Prostate gland (tissue), 2 donors: ENCODE results near the gene CHERP. TPM values are rescaled to one million over a fixed set of nuclear protein-coding genes. Genes with fewer than 3 reads are reported as not detected.

ENCODE experiments used
- DNase-seq: peaks from one replicate; pipeline ENCODE4 v3.0.0-alpha.2; 2019; ENCODE audit warnings: low spot score
- H3K27ac ChIP-seq, 2 donors: fragments of 200-600 bp; sonication (generic); 2 replicates each; pipeline ENCODE4 v1.5.1; 2017 to 2019
- H3K27me3 ChIP-seq: fragments of 200-600 bp; sonication (generic); replicated peaks from 2 replicates; pipeline ENCODE4 v1.5.1; 2019; ENCODE audit not compliant: insufficient read depth
- H3K36me3 ChIP-seq, 2 donors: fragments of 200-600 bp; sonication (generic); 1 replicate in 1 of 2; 2 replicates in 1 of 2; pipeline versions ENCODE4 v1.5.1 to v1.8.1; 2017 to 2019
- H3K4me1 ChIP-seq: fragments of 200-600 bp; sonication (generic); replicated peaks from 2 replicates; pipeline ENCODE4 v1.5.1; 2019
- H3K4me3 ChIP-seq, 2 donors: fragments of 200-600 bp; sonication (generic); 2 replicates each; pipeline ENCODE4 v1.5.1; 2017 to 2019
- H3K9me3 ChIP-seq: fragments of 200-600 bp; sonication (generic); 2 replicates; pipeline ENCODE4 v1.5.1; 2017
- CTCF ChIP-seq, 4 experiments: fragments of 200-600 bp in 2 of 4; fragments of 450-650 bp in 2 of 4; sonication (generic) in 2 of 4; IDR thresholded peaks; 1 replicate in 3 of 4; 2 replicates in 1 of 4; pipeline ENCODE4 v1.5.1; 2016 to 2019; ENCODE audit warnings: antibody characterized with exemption in 4 of 4, mild to moderate bottlenecking in 2 of 4, moderate library complexity in 2 of 4
- POLR2A ChIP-seq: fragments of 450-650 bp; IDR thresholded peaks from one replicate; pipeline ENCODE4 v1.6.1; 2016; ENCODE audit warnings: antibody characterized with exemption, mild to moderate bottlenecking
- POLR2AphosphoS5 ChIP-seq: sonication (generic); formaldehyde crosslinking; IDR thresholded peaks from one replicate; pipeline ENCODE4 v1.6.1; 2017; ENCODE audit warnings: antibody characterized with exemption
- WGBS: methylation state at CpG from one replicate; pipeline ENCODE4 v1.1.5; 2018; 5-methylcytosine and 5-hydroxymethylcytosine counted together
- intact Hi-C: fragments of 100-400 bp; cut with DNase I; formaldehyde crosslinking; loops from one replicate; pipeline ENCODE4 v1.14.2; 2022
- total RNA-seq, 2 donors: library from RNA; depleted of rRNA; stranded (reverse); fragments of >200 nt; gene quantifications; one replicate each; pipeline ENCODE4 v1.1.0, GENCODE V29; 2016

The CHERP gene
- total RNA-seq, 2 donors from 2014 or later, result 20.9 to 32.7 TPM

GRCh38 chr19:16587833-16588823 is 45.9 kb upstream of the CHERP start:
- Histone ChIP-seq H3K27ac (peak overlapping the region; percentile 11 to 14), H3K27me3 (no peaks in the 10 kb centered on the region), H3K4me1 (peaks cover 25% of the 10 kb centered on the region), H3K36me3 (no peaks in the 10 kb centered on the region), H3K4me3 (no peak overlapping the region), H3K9me3 (no peaks in the 10 kb centered on the region)
- intact Hi-C loops, result no loop called here
- TF ChIP-seq CTCF (IDR thresholded peaks at IDR 0.05), result no peak
- TF ChIP-seq POLR2AphosphoS5, result no peak
- no peak for TF ChIP-seq POLR2A
- 32% methylated on average over 26 of the region's 26 CpGs for WGBS
- peak; percentile 36 for DNase-seq

- no peak for TF ChIP-seq POLR2AphosphoS5
- TF ChIP-seq POLR2A, result no peak
- no peak for TF ChIP-seq CTCF (IDR thresholded peaks at IDR 0.05)
- peak overlapping the region in 1 of 2 donors; percentile 11 for H3K27ac ChIP-seq
- H3K9me3 ChIP-seq, result no peaks in the 10 kb centered on the region
- no peak for DNase-seq
- H3K4me3 ChIP-seq, result no peak overlapping the region
- intact Hi-C loops, result no loop called here
- H3K36me3 ChIP-seq, result no peaks in the 10 kb centered on the region
- H3K4me1 ChIP-seq, result peaks cover 25% of the 10 kb centered on the region
- WGBS, result 30% methylated on average over 20 of the region's 20 CpGs
- no peaks in the 10 kb centered on the region for H3K27me3 ChIP-seq
These were observed 45.0 kb upstream of the CHERP start for GRCh38 chr19:16586991-16587832.

- no peak for TF ChIP-seq CTCF (IDR thresholded peaks at IDR 0.05)
- TF ChIP-seq POLR2A, result no peak
- no peak for TF ChIP-seq POLR2AphosphoS5
- Histone ChIP-seq H3K4me3 (no peak overlapping the region), H3K36me3 (no peaks in the 10 kb centered on the region), H3K9me3 (no peaks in the 10 kb centered on the region), H3K27me3 (no peaks in the 10 kb centered on the region), H3K4me1 (peaks cover 25% of the 10 kb centered on the region), H3K27ac (peak overlapping the region in 1 of 2 donors; percentile 7)
- intact Hi-C loops, result no loop called here
- DNase-seq, result no peak
- 63% methylated on average over 9 of the region's 9 CpGs for WGBS
These were observed 44.2 kb upstream of the CHERP start for GRCh38 chr19:16586477-16586871.

GRCh38 chr19:16585808-16586476 is 43.7 kb upstream of the CHERP start:
- WGBS, result 84% methylated on average over 11 of the region's 11 CpGs
- intact Hi-C loops, result no loop called here
- Histone ChIP-seq H3K27ac (peak overlapping the region in 1 of 2 donors; percentile 48), H3K36me3 (no peaks in the 10 kb centered on the region), H3K4me3 (no peak overlapping the region), H3K27me3 (no peaks in the 10 kb centered on the region), H3K4me1 (peaks cover 25% of the 10 kb centered on the region), H3K9me3 (no peaks in the 10 kb centered on the region)
- TF ChIP-seq CTCF (IDR thresholded peaks at IDR 0.05) (no peak), POLR2AphosphoS5 (no peak), POLR2A (no peak)
- DNase-seq, result no peak
